Lower leg skin (tissue), 4 donors: ENCODE measurements around the gene SIX6. TPM values are rescaled to one million over a fixed set of nuclear protein-coding genes. Genes with fewer than 3 reads are reported as not detected.

Source experiments
- DNase-seq, 2 donors: peaks; one replicate each; pipeline ENCODE4 v3.0.0-alpha.2; 2019; ENCODE audit warnings: low spot score in 2 of 2
- H3K4me3 ChIP-seq: fragments of 200-600 bp; sonication (generic); 2 replicates; pipeline ENCODE4 v1.5.1; 2017; ENCODE audit warnings: mild to moderate bottlenecking, low read depth; ENCODE audit not compliant: poor library complexity, severe bottlenecking
- CTCF ChIP-seq, 3 donors: fragments of 450-650 bp; IDR thresholded peaks; one replicate each; pipeline ENCODE4 v1.5.1; 2016; ENCODE audit warnings: antibody characterized with exemption in 3 of 3, mild to moderate bottlenecking in 3 of 3, moderate library complexity in 2 of 3
- POLR2A ChIP-seq, 2 donors: fragments of 450-650 bp; IDR thresholded peaks; one replicate each; pipeline ENCODE4 v1.6.1; 2016 to 2017; ENCODE audit warnings: antibody characterized with exemption in 2 of 2, mild to moderate bottlenecking in 1 of 2, moderate library complexity in 1 of 2
- WGBS, 2 donors: methylation state at CpG; one replicate each; pipeline ENCODE4 v1.1.5; 2018; 5-methylcytosine and 5-hydroxymethylcytosine counted together
- intact Hi-C: fragments of 100-400 bp; cut with DNase I; formaldehyde crosslinking; loops from one replicate; pipeline ENCODE4 v1.15.0; 2023; ENCODE audit warnings: low total_unique reads
- total RNA-seq, 4 donors: library from RNA; depleted of rRNA; stranded (reverse); fragments of >200 nt; gene quantifications; one replicate each; pipeline ENCODE4 v1.1.0, GENCODE V29; 2016

The SIX6 gene
- total RNA-seq, 4 donors from 2014 or later, result not detected

- intact Hi-C loops, result no loop called here
Observed at GRCh38 chr14:60488175-60488574, 20.8 kb upstream of the SIX6 start.

GRCh38 chr14:60490270-60490669 is 18.7 kb upstream of the SIX6 start:
- 80 to 90% methylated on average over 3 of the region's 3 CpGs for WGBS, 2 donors
- intact Hi-C loops, result no loop called here
- DNase-seq, result no peak
- no peak overlapping the region for H3K4me3 ChIP-seq
- no peak for TF ChIP-seq CTCF (IDR thresholded peaks at IDR 0.05)
- no peak for TF ChIP-seq POLR2A (IDR thresholded peaks at IDR 0.05)

More at GRCh38 chr14:60488175-60488574, 20.8 kb upstream of the SIX6 start:
- TF ChIP-seq CTCF (IDR thresholded peaks at IDR 0.05) (no peak), POLR2A (IDR thresholded peaks at IDR 0.05) (no peak)
- no peak overlapping the region for H3K4me3 ChIP-seq
- no peak for DNase-seq

GRCh38 chr14:60495946-60496345 is 13.0 kb upstream of the SIX6 start:
- WGBS, 2 donors, result 69 to 72% methylated on average over 1 of the region's 1 CpG
- no peak for TF ChIP-seq CTCF (IDR thresholded peaks at IDR 0.05)
- no peak for TF ChIP-seq POLR2A (IDR thresholded peaks at IDR 0.05)
- no peak overlapping the region for H3K4me3 ChIP-seq
- intact Hi-C loops, result no loop called here
- no peak for DNase-seq

GRCh38 chr14:60502541-60502940 is 6.4 kb upstream of the SIX6 start:
- no peak overlapping the region for H3K4me3 ChIP-seq
- intact Hi-C loops, result no loop called here
- TF ChIP-seq CTCF (IDR thresholded peaks at IDR 0.05) (no peak), POLR2A (IDR thresholded peaks at IDR 0.05) (no peak)
- no peak for DNase-seq

GRCh38 chr14:60505448-60505847 is 3.5 kb upstream of the SIX6 start:
- H3K4me3 ChIP-seq, result no peak overlapping the region
- WGBS, 2 donors, result 19 to 21% methylated on average over 2 of the region's 2 CpGs
- DNase-seq, result no peak
- no peak for TF ChIP-seq POLR2A (IDR thresholded peaks at IDR 0.05)
- TF ChIP-seq CTCF (IDR thresholded peaks at IDR 0.05), result no peak
- intact Hi-C loops, result no loop called here

GRCh38 chr14:60506010-60506409 is 2.9 kb upstream of the SIX6 start:
- WGBS, 2 donors, result 9 to 10% methylated on average over 7 of the region's 7 CpGs
- DNase-seq, result no peak
- H3K4me3 ChIP-seq, result no peak overlapping the region
- TF ChIP-seq CTCF (IDR thresholded peaks at IDR 0.05), result no peak
- no peak for TF ChIP-seq POLR2A (IDR thresholded peaks at IDR 0.05)
- intact Hi-C loops, result no loop called here
